IPS DF 6.9 (cell line): ENCODE results near the gene EXOSC7.

Experiments used
- DNase-seq: peaks from one replicate; pipeline ENCODE4 v3.0.0-alpha.2; 2013; ENCODE audit warnings: low read depth, low spot score
- H3K27ac ChIP-seq: one replicate; pipeline ENCODE4 v1.5.1; 2013; ENCODE audit warnings: low read length, control low read depth
- H3K27me3 ChIP-seq: 2 replicates; pipeline ENCODE4 v1.6.1; 2013; ENCODE audit warnings: mild to moderate bottlenecking, low read length; ENCODE audit not compliant: control insufficient read depth, insufficient read depth
- H3K36me3 ChIP-seq: 2 replicates; pipeline ENCODE4 v1.6.1; 2013; ENCODE audit warnings: low read length; ENCODE audit not compliant: control insufficient read depth, insufficient read depth
- H3K4me1 ChIP-seq: 2 replicates; pipeline ENCODE4 v1.6.1; 2013; ENCODE audit warnings: low read length; ENCODE audit not compliant: control insufficient read depth, insufficient read depth
- H3K4me3 ChIP-seq: 2 replicates; pipeline ENCODE4 v1.5.1; 2013; ENCODE audit warnings: mild to moderate bottlenecking, low read length
- H3K9me3 ChIP-seq: 2 replicates; pipeline ENCODE4 v1.6.1; 2013; ENCODE audit warnings: low read length, inconsistent platforms; ENCODE audit not compliant: control insufficient read depth, insufficient read depth
- WGBS: extraction: QIAGEN DNeasy Blood & Tissue Kit; methylation state at CpG from one replicate; pipeline ENCODE4 v1.1.7; 2013; ENCODE audit warnings: mixed read lengths, missing lambda C conversion rate; ENCODE audit not compliant: insufficient read length, insufficient coverage; 5-methylcytosine and 5-hydroxymethylcytosine counted together

EXOSC7 gene

GRCh38 chr3:45016916-45017315, 40.9 kb downstream of the EXOSC7 start:
- H3K4me1 ChIP-seq = 0 out of 2 replicates have a peak, but pooled peaks cover 2% of the 10 kb centered on the region
- DNase-seq = no peak
- no peak overlapping the region for H3K4me3 ChIP-seq
- no peaks in the 10 kb centered on the region for H3K9me3 ChIP-seq
- H3K36me3 ChIP-seq = peaks cover 7% of the 10 kb centered on the region; the same call in 1 of the 2 replicates
- no peak overlapping the region for H3K27ac ChIP-seq
- H3K27me3 ChIP-seq = no peaks in the 10 kb centered on the region
- WGBS = no CpG with 5 or more reads among the region's 2 CpGs

GRCh38 chr3:45017821-45018220, 41.8 kb downstream of the EXOSC7 start:
- no peaks in the 10 kb centered on the region for H3K9me3 ChIP-seq
- H3K4me1 ChIP-seq = 0 out of 2 replicates have a peak, but pooled peaks cover 2% of the 10 kb centered on the region
- 0 out of 2 replicates have a peak, but pooled peaks cover 2% of the 10 kb centered on the region for H3K36me3 ChIP-seq
- no CpG with 5 or more reads among the region's 5 CpGs for WGBS
- no peaks in the 10 kb centered on the region for H3K27me3 ChIP-seq
- H3K4me3 ChIP-seq = no peak overlapping the region
- H3K27ac ChIP-seq = no peak overlapping the region
- DNase-seq = no peak

- H3K36me3 ChIP-seq = 0 out of 2 replicates have a peak, but pooled peaks cover 2% of the 10 kb centered on the region
- 0 out of 2 replicates have a peak, but pooled peaks cover 2% of the 10 kb centered on the region for H3K4me1 ChIP-seq
- H3K27ac ChIP-seq = no peak overlapping the region
- no peaks in the 10 kb centered on the region for H3K9me3 ChIP-seq
- no peaks in the 10 kb centered on the region for H3K27me3 ChIP-seq
- no peak for DNase-seq
- no peak overlapping the region for H3K4me3 ChIP-seq
- no CpG with 5 or more reads among the region's 8 CpGs for WGBS
Measured at GRCh38 chr3:45020534-45020933, 44.5 kb downstream of the EXOSC7 start.

- Histone ChIP-seq H3K9me3 (no peaks in the 10 kb centered on the region), H3K4me1 (no peaks in the 10 kb centered on the region), H3K27me3 (no peaks in the 10 kb centered on the region), H3K27ac (no peak overlapping the region), H3K4me3 (no peak overlapping the region), H3K36me3 (no peaks in the 10 kb centered on the region)
- no CpG with 5 or more reads among the region's 12 CpGs for WGBS
- DNase-seq = no peak
Measured at GRCh38 chr3:45021524-45022297, 45.7 kb downstream of the EXOSC7 start.

- H3K9me3 ChIP-seq = no peaks in the 10 kb centered on the region
- no CpG with 5 or more reads among the region's 3 CpGs for WGBS
- H3K27ac ChIP-seq = no peak overlapping the region
- H3K36me3 ChIP-seq = no peaks in the 10 kb centered on the region
- no peak for DNase-seq
- H3K4me3 ChIP-seq = no peak overlapping the region
- H3K4me1 ChIP-seq = no peaks in the 10 kb centered on the region
- no peaks in the 10 kb centered on the region for H3K27me3 ChIP-seq
Measured at GRCh38 chr3:45023675-45024074, 47.6 kb downstream of the EXOSC7 start.

- H3K4me3 ChIP-seq = no peak overlapping the region
- no peaks in the 10 kb centered on the region for H3K4me1 ChIP-seq
- no peak overlapping the region for H3K27ac ChIP-seq
- H3K36me3 ChIP-seq = no peaks in the 10 kb centered on the region
- no CpG with 5 or more reads among the region's 6 CpGs for WGBS
- no peaks in the 10 kb centered on the region for H3K9me3 ChIP-seq
- H3K27me3 ChIP-seq = no peaks in the 10 kb centered on the region
- DNase-seq = no peak
Measured at GRCh38 chr3:45024542-45025255, 48.7 kb downstream of the EXOSC7 start.

GRCh38 chr3:45026038-45026437, 50.0 kb downstream of the EXOSC7 start, which contains the start of gene CLEC3B:
Gene CLEC3B (plus strand): TSS chr3:45026303. CDS start chr3:45026363, 60 bp downstream.
- H3K27ac ChIP-seq = no peak within 1 kb of the TSS
- H3K27me3 ChIP-seq = no peaks in the 10 kb centered on the region
- no peak within 1 kb of the TSS for H3K4me3 ChIP-seq
- H3K9me3 ChIP-seq = no peaks in the 10 kb centered on the region
- DNase-seq = no peak
- WGBS = no CpG with 5 or more reads among the region's 13 CpGs
- H3K36me3 ChIP-seq = no peaks in the 10 kb centered on the region
- no peaks in the 10 kb centered on the region for H3K4me1 ChIP-seq

- H3K9me3 ChIP-seq = no peaks in the 10 kb centered on the region
- no peak overlapping the region for H3K4me3 ChIP-seq
- no peaks in the 10 kb centered on the region for H3K4me1 ChIP-seq
- no CpG with 5 or more reads among the region's 4 CpGs for WGBS
- no peaks in the 10 kb centered on the region for H3K36me3 ChIP-seq
- H3K27me3 ChIP-seq = no peaks in the 10 kb centered on the region
- no peak for DNase-seq
- no peak overlapping the region for H3K27ac ChIP-seq
Measured at GRCh38 chr3:45026957-45027356, 50.9 kb downstream of the EXOSC7 start.

- WGBS = no CpG with 5 or more reads among the region's 4 CpGs
- no peak overlapping the region for H3K27ac ChIP-seq
- no peaks in the 10 kb centered on the region for H3K9me3 ChIP-seq
- no peak for DNase-seq
- H3K4me3 ChIP-seq = no peak overlapping the region
- no peaks in the 10 kb centered on the region for H3K36me3 ChIP-seq
- no peaks in the 10 kb centered on the region for H3K4me1 ChIP-seq
- H3K27me3 ChIP-seq = no peaks in the 10 kb centered on the region
Measured at GRCh38 chr3:45027441-45027840, 51.4 kb downstream of the EXOSC7 start.

GRCh38 chr3:45029216-45029615, 53.2 kb downstream of the EXOSC7 start:
- Histone ChIP-seq H3K4me3 (no peak overlapping the region), H3K27me3 (no peaks in the 10 kb centered on the region), H3K36me3 (no peaks in the 10 kb centered on the region), H3K27ac (no peak overlapping the region), H3K4me1 (no peaks in the 10 kb centered on the region), H3K9me3 (no peaks in the 10 kb centered on the region)
- no peak for DNase-seq
- WGBS = no CpG with 5 or more reads among the region's 2 CpGs
